A673 (cell line): ENCODE results near the gene VASH1. TPM values are rescaled to one million over a fixed set of nuclear protein-coding genes. Genes with fewer than 3 reads are reported as not detected.

ENCODE experiments used
- BruUV-seq: library from RNA; stranded (reverse); fragments of 400-500 nt; replicated peaks from 2 replicates; lab custom pipeline; 2021; lab: Mats Ljungman, UMichigan
- CTCF ChIA-PET: fragments of 300-600 bp; sonication (Branson Sonifier 250); formaldehyde crosslinking; loops from one replicate; lab custom pipeline; 2022; ENCODE audit warnings: antibody characterized with exemption; lab: Charles Lee
- POLR2A ChIA-PET: fragments of 300-600 bp; sonication (Branson Sonifier 250); formaldehyde crosslinking; loops from one replicate; lab custom pipeline; 2022; ENCODE audit warnings: antibody characterized with exemption; ENCODE audit not compliant: low non-redundant PET; lab: Charles Lee
- DNase-seq: peaks from one replicate; pipeline ENCODE4 v3.0.0-alpha.2; 2015; ENCODE audit warnings: low spot score
- H3K27ac ChIP-seq: fragments of 200-600 bp; sonication (generic); 2 replicates; pipeline ENCODE4 v1.5.1; 2016; ENCODE audit warnings: mixed run types, low read depth, mild to moderate bottlenecking, mixed read lengths, antibody characterized with exemption, low read length; ENCODE audit not compliant: poor library complexity, severe bottlenecking
- H3K27me3 ChIP-seq: fragments of 200-600 bp; sonication (generic); replicated peaks from 2 replicates; pipeline ENCODE4 v1.6.1; 2017; ENCODE audit warnings: mixed run types, low read depth, mild to moderate bottlenecking, mixed read lengths, antibody characterized with exemption, low read length; ENCODE audit not compliant: insufficient read depth, poor library complexity
- H3K36me3 ChIP-seq: fragments of 200-600 bp; sonication (generic); 2 replicates; pipeline ENCODE4 v1.6.1; 2016; ENCODE audit warnings: mixed run types, mild to moderate bottlenecking, mixed read lengths, antibody characterized with exemption, low read length; ENCODE audit not compliant: insufficient read depth, poor library complexity, severe bottlenecking
- H3K4me1 ChIP-seq: fragments of 200-600 bp; sonication (generic); 2 replicates; pipeline ENCODE4 v1.6.1; 2017; ENCODE audit warnings: mixed run types, mild to moderate bottlenecking, mixed read lengths, antibody characterized with exemption, low read length; ENCODE audit not compliant: insufficient read depth, poor library complexity, severe bottlenecking
- H3K4me3 ChIP-seq: fragments of 200-600 bp; sonication (generic); 2 replicates; pipeline ENCODE4 v1.5.1; 2016; ENCODE audit warnings: low read depth, mixed run types, mild to moderate bottlenecking, mixed read lengths, low read length; ENCODE audit not compliant: poor library complexity, severe bottlenecking
- H3K9me3 ChIP-seq: fragments of 200-600 bp; sonication (generic); 2 replicates; pipeline ENCODE4 v1.6.1; 2016; ENCODE audit warnings: mixed run types, low read depth, mild to moderate bottlenecking, mixed read lengths, antibody characterized with exemption, low read length; ENCODE audit not compliant: poor library complexity, severe bottlenecking
- EZH2 ChIP-seq: fragments of 200-600 bp; sonication (generic); IDR thresholded peaks from 2 replicates; pipeline ENCODE4 v1.6.1; 2017; ENCODE audit warnings: borderline replicate concordance, low read depth, mild to moderate bottlenecking, mixed read lengths, antibody characterized with exemption, low read length; ENCODE audit not compliant: poor library complexity, severe bottlenecking
- intact Hi-C: fragments of 100-400 bp; cut with micrococcal nuclease; formaldehyde crosslinking; loops from one replicate; pipeline ENCODE4 v1.10.0; 2022; ENCODE audit not compliant: unreplicated experiment
- total RNA-seq: library from RNA; stranded (reverse); gene quantifications from 2 replicates; pipeline ENCODE4 v1.2.3, GENCODE V29; 2021
- TF ChIP-seq, protein P1 (sequence below): fragments of 300-800, 200-600 bp; sonication (generic); conservative IDR thresholded peaks from 2 replicates; pipeline ENCODE4 v1.5.1; 2017; ENCODE audit warnings: low read depth, mild to moderate bottlenecking, antibody characterized with exemption, low read length, moderate library complexity, mixed read lengths

Gene VASH1
- total RNA-seq, 1 experiment from 2014 or later = 6.8 TPM

DNA sequence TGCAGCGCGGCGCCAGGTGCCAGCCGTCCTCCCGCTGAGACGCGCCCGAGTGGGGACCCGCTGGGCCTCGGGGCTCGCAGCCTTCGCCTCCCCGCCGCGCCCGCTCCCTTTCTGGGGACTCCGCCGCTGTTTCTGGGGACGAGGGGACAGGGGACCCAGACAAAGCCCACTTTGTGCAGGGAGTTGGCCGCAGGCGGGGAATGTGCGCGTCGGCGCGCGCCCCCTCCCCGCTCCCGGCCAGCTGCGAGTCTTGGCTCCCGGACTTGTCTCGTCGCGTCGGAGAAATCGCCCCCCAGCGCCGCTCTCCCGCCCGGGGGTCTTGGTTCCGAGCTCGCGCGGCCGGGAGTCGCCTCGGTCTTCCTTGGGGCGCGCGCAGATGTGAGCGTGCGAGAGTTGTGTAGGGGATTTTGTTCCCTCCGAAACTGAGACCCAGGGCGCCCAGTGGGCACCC lies 717 bp downstream of the VASH1 start:
- Histone ChIP-seq H3K36me3 (no peaks in the 10 kb centered on the region), H3K27me3 (no peaks in the 10 kb centered on the region), H3K4me1 (peaks cover 4% of the 10 kb centered on the region), H3K9me3 (no peaks in the 10 kb centered on the region), H3K4me3 (peak overlapping the region; percentile 61), H3K27ac (no peak overlapping the region)
- intact Hi-C loops = no loop called here
- no TSS peak for BruUV-seq
- ChIA-PET POLR2A (no interaction called here), CTCF (interaction anchor here (0.6 kb wide), 1 partner anchor 27 kb away, joined by 5 read pairs; no protein-coding TSS in a partner anchor)
- DNase-seq = no peak
- TF ChIP-seq, protein P1, sequence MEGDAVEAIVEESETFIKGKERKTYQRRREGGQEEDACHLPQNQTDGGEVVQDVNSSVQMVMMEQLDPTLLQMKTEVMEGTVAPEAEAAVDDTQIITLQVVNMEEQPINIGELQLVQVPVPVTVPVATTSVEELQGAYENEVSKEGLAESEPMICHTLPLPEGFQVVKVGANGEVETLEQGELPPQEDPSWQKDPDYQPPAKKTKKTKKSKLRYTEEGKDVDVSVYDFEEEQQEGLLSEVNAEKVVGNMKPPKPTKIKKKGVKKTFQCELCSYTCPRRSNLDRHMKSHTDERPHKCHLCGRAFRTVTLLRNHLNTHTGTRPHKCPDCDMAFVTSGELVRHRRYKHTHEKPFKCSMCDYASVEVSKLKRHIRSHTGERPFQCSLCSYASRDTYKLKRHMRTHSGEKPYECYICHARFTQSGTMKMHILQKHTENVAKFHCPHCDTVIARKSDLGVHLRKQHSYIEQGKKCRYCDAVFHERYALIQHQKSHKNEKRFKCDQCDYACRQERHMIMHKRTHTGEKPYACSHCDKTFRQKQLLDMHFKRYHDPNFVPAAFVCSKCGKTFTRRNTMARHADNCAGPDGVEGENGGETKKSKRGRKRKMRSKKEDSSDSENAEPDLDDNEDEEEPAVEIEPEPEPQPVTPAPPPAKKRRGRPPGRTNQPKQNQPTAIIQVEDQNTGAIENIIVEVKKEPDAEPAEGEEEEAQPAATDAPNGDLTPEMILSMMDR = no peak
- TF ChIP-seq EZH2 = no peak

DNA sequence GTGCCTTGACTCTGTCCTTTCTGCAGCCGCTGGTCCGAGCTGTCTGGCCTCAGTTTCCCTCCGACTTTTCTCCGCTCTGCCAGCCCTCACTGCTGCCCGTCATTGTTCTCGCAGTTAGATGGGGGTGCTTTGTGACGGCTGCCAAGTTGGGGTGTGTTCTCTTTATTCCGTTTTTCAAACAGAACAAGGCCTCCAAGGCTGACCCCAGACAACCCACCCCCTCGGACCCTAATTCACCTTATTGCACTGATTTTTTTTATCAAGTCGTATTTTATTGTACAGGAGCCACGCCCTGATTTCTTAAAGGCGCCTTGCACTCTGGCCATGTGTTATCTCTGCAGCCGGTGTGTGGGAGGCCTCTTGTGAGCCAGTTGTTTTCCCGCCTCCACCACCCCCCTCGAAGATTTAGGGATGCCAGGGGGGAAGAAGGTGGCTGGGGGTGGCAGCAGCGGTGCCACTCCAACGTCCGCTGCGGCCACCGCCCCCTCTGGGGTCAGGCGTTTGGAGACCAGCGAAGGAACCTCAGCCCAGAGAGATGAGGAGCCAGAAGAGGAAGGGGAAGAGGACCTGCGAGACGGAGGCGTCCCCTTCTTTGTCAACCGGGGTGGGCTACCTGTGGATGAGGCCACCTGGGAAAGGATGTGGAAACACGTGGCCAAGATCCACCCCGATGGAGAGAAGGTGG lies 1.3 kb downstream of the VASH1 start:
- ChIA-PET CTCF (no interaction called here), POLR2A (no interaction called here)
- Histone ChIP-seq H3K27ac (no peak overlapping the region), H3K27me3 (no peaks in the 10 kb centered on the region), H3K4me1 (peaks cover 4% of the 10 kb centered on the region), H3K4me3 (peak overlapping the region; percentile 61), H3K9me3 (no peaks in the 10 kb centered on the region), H3K36me3 (no peaks in the 10 kb centered on the region)
- BruUV-seq = no TSS peak
- intact Hi-C loops = no loop called here
- TF ChIP-seq, protein P1 = no peak
- no peak for TF ChIP-seq EZH2
- no peak for DNase-seq

DNA sequence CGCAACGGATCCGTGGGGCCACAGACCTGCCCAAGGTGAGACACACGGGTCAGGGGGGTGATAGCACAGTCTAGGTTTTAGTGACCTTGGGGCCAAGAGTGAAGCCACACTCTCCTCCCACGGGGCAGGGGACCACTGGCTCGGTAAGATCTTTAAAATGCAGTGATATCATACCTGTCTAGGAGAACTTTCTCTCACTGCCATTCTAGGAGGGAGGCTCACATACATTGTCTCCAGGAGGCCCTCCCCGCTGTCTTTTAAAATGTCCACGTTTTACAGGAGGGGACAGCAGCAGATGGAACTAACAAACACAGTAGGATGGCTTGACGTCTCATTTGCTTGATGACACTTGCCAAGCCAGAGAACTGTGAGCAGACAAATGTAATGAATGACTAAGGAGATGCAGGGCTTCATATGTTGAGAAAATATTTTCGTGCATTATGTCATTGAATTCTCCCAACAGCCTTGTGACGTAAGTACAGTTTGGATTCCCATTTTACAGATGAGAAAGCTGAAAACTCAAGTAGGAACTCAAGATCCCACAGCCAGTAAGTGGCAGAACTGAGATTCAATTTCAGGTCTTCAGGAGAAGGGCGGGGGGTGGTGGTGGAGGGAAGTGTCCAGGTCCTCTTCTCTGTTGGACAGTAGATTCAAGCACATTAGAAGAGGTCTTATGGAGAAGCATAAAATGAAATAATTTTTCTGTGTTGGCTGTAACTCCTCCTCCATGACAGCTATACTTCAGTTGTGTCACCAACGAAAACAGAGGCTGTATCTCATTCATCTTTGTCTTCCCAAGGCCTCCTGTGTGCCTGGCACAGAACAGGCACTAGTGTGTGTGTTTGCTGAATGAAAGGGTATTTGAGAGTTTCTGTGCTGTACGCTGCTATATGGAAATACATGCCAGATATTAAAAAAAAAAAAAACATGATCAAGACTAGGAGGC lies 2.1 kb downstream of the VASH1 start:
- no peaks in the 10 kb centered on the region for H3K36me3 ChIP-seq
- H3K4me3 ChIP-seq = no peak overlapping the region
- no peaks in the 10 kb centered on the region for H3K27me3 ChIP-seq
- H3K4me1 ChIP-seq = peaks cover 4% of the 10 kb centered on the region
- DNase-seq = no peak
- no peak for TF ChIP-seq EZH2
- TF ChIP-seq, protein P1 = no peak
- no peak overlapping the region for H3K27ac ChIP-seq
- BruUV-seq = no TSS peak
- ChIA-PET POLR2A (no interaction called here), CTCF (no interaction called here)
- intact Hi-C loops = no loop called here
- no peaks in the 10 kb centered on the region for H3K9me3 ChIP-seq
